GM12892 (cell line): ENCODE measurements around the gene GALM.

Experiments
- POLR2A ChIP-seq: IDR thresholded peaks from 2 replicates; pipeline ENCODE4 v1.6.1; 2011; ENCODE audit warnings: low read depth, low read length, control low read depth
- POLR2AphosphoS5 ChIP-seq: IDR thresholded peaks from 2 replicates; pipeline ENCODE4 v1.6.1; 2011; ENCODE audit warnings: low read depth, low read length, control low read depth

DNA sequence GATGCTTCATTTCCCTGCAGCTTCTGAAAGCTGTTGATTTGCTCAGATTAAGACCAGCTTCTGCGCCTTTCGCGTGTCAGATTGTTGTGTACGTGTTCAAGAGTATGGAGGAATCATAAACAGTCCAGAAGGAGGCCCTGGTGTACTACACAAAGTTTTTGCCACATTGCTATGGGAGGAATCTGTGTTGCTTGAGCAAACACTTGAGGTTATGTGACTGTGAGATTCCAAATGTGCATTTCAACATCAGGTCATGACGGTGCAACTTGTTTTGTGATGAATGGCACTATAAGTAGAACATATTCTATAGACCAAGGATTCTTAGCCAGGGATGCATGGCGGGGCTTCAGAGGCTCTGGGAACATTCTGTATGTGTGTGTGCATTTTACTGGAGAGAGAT, 50.3 kb downstream of the GALM start:
- TF ChIP-seq POLR2A = no peak
- no peak for TF ChIP-seq POLR2AphosphoS5
